ENCODE data around the gene TCF12.

Gene TCF12

DNA sequence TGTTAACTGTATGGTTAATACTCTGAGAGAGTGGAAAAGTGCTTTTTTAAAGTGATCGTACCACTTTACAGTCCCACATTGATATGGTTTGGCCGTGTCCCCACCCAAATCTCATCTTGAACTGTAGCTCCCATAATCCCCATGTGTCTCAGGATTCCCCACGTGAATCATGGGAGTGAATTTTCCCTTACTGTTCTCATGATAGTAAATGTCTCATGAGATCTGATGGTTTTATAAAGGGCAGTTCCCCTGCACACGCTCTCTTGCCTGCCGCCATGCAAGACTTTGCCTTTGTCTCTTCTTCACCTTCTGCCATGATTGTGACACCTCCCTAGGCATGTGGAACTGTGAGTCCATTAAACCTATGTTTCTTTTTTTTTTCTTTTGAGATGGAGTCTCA is 109.2 kb downstream of the TCF12 start:
- no peak for TF ChIP-seq EZH2 (IDR thresholded peaks at IDR 0.05; ENCODE audit: borderline replicate concordance, low read length)
- TF ChIP-seq, protein P1, sequence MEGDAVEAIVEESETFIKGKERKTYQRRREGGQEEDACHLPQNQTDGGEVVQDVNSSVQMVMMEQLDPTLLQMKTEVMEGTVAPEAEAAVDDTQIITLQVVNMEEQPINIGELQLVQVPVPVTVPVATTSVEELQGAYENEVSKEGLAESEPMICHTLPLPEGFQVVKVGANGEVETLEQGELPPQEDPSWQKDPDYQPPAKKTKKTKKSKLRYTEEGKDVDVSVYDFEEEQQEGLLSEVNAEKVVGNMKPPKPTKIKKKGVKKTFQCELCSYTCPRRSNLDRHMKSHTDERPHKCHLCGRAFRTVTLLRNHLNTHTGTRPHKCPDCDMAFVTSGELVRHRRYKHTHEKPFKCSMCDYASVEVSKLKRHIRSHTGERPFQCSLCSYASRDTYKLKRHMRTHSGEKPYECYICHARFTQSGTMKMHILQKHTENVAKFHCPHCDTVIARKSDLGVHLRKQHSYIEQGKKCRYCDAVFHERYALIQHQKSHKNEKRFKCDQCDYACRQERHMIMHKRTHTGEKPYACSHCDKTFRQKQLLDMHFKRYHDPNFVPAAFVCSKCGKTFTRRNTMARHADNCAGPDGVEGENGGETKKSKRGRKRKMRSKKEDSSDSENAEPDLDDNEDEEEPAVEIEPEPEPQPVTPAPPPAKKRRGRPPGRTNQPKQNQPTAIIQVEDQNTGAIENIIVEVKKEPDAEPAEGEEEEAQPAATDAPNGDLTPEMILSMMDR (IDR thresholded peaks at IDR 0.05; ENCODE audit: low read length): no peak
- Histone ChIP-seq H3K4me3 (ENCODE audit: low read depth, low read length, poor library complexity, severe bottlenecking) (no peak overlapping the region), H3F3A (ENCODE audit: insufficient read depth, low read length) (no peaks in the 10 kb centered on the region), H3K4me2 (ENCODE audit: low read length) (no peak overlapping the region), H3K36me3 (ENCODE audit: insufficient read depth, low read length) (no peaks in the 10 kb centered on the region), H3K9me2 (ENCODE audit: low read depth, low read length) (no peaks in the 10 kb centered on the region), H3K4me1 (ENCODE audit: insufficient read depth, low read length, severe bottlenecking) (peaks cover 7% of the 10 kb centered on the region), H3K79me2 (ENCODE audit: insufficient read depth, low read length) (peaks cover 71% of the 10 kb centered on the region), H4K20me1 (ENCODE audit: insufficient read depth, low read length) (no peaks in the 10 kb centered on the region), H3K9ac (ENCODE audit: low read length) (no peak overlapping the region), H3K27ac (ENCODE audit: low read depth, low read length, poor library complexity, severe bottlenecking) (no peak overlapping the region), H3K9me3 (ENCODE audit: low read length) (no peaks in the 10 kb centered on the region), H3K27me3 (ENCODE audit: insufficient read depth, low read length) (no peaks in the 10 kb centered on the region), H2AFZ (ENCODE audit: low read length) (no peak overlapping the region)

DNA sequence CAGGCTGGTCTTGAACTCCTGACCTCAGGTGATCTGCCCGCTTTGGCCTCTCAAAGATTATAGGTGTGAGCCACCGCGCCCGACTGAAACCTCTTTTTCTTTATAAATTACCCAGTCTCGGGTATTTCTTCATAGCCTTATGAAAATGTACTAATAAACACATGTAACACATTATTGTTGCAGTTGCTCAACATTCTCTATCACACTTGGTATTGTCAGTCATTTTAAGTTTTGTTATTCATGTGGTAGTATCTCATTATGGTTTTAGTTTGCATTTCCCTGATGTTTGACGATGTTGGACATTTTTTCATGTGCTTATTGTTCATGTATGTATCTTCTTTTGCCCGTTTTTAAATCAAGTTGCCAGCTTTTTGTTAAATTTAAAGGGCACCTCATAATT is 109.7 kb downstream of the TCF12 start:
- Histone ChIP-seq H4K20me1 (ENCODE audit: insufficient read depth, low read length) (no peaks in the 10 kb centered on the region), H3K27me3 (ENCODE audit: insufficient read depth, low read length) (no peaks in the 10 kb centered on the region), H3K27ac (ENCODE audit: low read depth, low read length, poor library complexity, severe bottlenecking) (no peak overlapping the region), H3K79me2 (ENCODE audit: insufficient read depth, low read length) (peaks cover 73% of the 10 kb centered on the region), H3K4me2 (ENCODE audit: low read length) (no peak overlapping the region), H3K4me1 (ENCODE audit: insufficient read depth, low read length, severe bottlenecking) (peaks cover 7% of the 10 kb centered on the region), H3K9me2 (ENCODE audit: low read depth, low read length) (no peaks in the 10 kb centered on the region), H2AFZ (ENCODE audit: low read length) (no peak overlapping the region), H3F3A (ENCODE audit: insufficient read depth, low read length) (no peaks in the 10 kb centered on the region), H3K9me3 (ENCODE audit: low read length) (no peaks in the 10 kb centered on the region), H3K4me3 (ENCODE audit: low read depth, low read length, poor library complexity, severe bottlenecking) (no peak overlapping the region), H3K36me3 (ENCODE audit: insufficient read depth, low read length) (no peaks in the 10 kb centered on the region), H3K9ac (ENCODE audit: low read length) (no peak overlapping the region)
- TF ChIP-seq, protein P1 (IDR thresholded peaks at IDR 0.05; ENCODE audit: low read length): no peak
- TF ChIP-seq EZH2 (IDR thresholded peaks at IDR 0.05; ENCODE audit: borderline replicate concordance, low read length): no peak

DNA sequence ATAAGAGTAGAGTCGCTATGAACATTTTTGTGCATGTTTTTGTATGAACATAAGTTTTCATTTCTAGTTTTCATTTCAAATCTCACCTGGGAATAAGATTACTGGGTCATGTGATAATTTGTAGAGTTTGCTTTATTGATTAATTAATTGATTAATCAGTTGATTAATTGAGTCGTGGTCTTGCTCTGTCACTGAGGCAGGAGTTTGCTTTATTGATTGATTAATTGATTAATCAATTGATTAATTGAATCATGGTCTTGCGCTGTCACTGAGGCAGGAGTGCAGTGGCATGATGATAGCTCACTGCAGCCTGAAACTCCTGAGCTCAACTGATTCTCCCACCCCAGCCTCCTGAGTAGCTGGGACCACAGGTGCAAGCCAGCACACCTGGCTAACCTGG is 111.6 kb downstream of the TCF12 start:
- Histone ChIP-seq H4K20me1 (ENCODE audit: insufficient read depth, low read length) (no peaks in the 10 kb centered on the region), H3K4me1 (ENCODE audit: insufficient read depth, low read length, severe bottlenecking) (peaks cover 7% of the 10 kb centered on the region), H3K9ac (ENCODE audit: low read length) (no peak overlapping the region), H3K9me3 (ENCODE audit: low read length) (no peaks in the 10 kb centered on the region), H3K27ac (ENCODE audit: low read depth, low read length, poor library complexity, severe bottlenecking) (no peak overlapping the region), H3F3A (ENCODE audit: insufficient read depth, low read length) (no peaks in the 10 kb centered on the region), H3K79me2 (ENCODE audit: insufficient read depth, low read length) (peaks cover 82% of the 10 kb centered on the region), H2AFZ (ENCODE audit: low read length) (no peak overlapping the region), H3K9me2 (ENCODE audit: low read depth, low read length) (no peaks in the 10 kb centered on the region), H3K4me3 (ENCODE audit: low read depth, low read length, poor library complexity, severe bottlenecking) (no peak overlapping the region), H3K36me3 (ENCODE audit: insufficient read depth, low read length) (no peaks in the 10 kb centered on the region), H3K27me3 (ENCODE audit: insufficient read depth, low read length) (no peaks in the 10 kb centered on the region), H3K4me2 (ENCODE audit: low read length) (no peak overlapping the region)
- TF ChIP-seq, protein P1 (IDR thresholded peaks at IDR 0.05; ENCODE audit: low read length): no peak
